ENCODE data around the gene KTI12. TPM values are rescaled to one million over a fixed set of nuclear protein-coding genes. Genes with fewer than 3 reads are reported as not detected.

Gene KTI12
- total and polyA plus RNA-seq, 7 donors = 4.9 to 15.0 (median 9.6) TPM

DNA sequence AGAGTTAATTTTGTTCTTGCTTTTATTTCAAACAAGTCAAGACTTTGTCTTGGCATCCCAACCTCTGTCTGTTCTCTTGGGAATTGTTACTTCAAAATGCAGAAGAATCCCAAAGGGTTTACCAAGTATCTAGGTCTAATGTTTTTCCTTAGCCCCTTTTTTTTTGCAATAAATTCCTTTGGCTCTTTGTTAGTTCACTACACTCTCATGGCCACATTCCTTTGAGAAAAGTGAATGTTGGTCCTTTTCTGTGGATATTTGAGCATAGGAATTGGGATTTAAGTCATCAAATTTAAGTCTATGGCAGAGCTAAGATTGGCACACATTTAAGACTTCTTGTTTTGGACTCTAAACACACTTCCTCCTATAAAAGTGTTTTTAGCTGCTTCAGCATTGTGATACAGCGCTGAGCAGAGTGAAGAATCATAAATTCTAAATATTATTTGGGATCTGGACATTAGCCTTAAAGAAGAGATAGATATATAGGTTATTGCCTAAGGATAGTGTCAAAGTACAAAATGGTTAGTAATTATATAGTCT is 24.3 kb upstream of the KTI12 start:
- peaks cover 3 to 21% (median 16%) of the 10 kb centered on the region in 4 donors for H3K36me3 ChIP-seq
- peaks cover 0 to 46% (median 33%) of the 10 kb centered on the region in 4 donors for H3K4me1 ChIP-seq
- H3K4me3 ChIP-seq = no peak overlapping the region
- WGBS, 2 donors = 70 to 81% methylated on average over 1 of the region's 1 CpG
- H3K27me3 ChIP-seq = no peaks in the 10 kb centered on the region
- H3K9me3 ChIP-seq = no peaks in the 10 kb centered on the region
- TF ChIP-seq EP300 (IDR thresholded peaks at IDR 0.05) = no peak
- TF ChIP-seq, protein P1, sequence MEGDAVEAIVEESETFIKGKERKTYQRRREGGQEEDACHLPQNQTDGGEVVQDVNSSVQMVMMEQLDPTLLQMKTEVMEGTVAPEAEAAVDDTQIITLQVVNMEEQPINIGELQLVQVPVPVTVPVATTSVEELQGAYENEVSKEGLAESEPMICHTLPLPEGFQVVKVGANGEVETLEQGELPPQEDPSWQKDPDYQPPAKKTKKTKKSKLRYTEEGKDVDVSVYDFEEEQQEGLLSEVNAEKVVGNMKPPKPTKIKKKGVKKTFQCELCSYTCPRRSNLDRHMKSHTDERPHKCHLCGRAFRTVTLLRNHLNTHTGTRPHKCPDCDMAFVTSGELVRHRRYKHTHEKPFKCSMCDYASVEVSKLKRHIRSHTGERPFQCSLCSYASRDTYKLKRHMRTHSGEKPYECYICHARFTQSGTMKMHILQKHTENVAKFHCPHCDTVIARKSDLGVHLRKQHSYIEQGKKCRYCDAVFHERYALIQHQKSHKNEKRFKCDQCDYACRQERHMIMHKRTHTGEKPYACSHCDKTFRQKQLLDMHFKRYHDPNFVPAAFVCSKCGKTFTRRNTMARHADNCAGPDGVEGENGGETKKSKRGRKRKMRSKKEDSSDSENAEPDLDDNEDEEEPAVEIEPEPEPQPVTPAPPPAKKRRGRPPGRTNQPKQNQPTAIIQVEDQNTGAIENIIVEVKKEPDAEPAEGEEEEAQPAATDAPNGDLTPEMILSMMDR (IDR thresholded peaks at IDR 0.05) = no peak
- TF ChIP-seq POLR2AphosphoS5 (IDR thresholded peaks at IDR 0.05) = no peak
- TF ChIP-seq POLR2A (IDR thresholded peaks at IDR 0.05) = no peak
- H3K27ac ChIP-seq = peak overlapping the region in 2 of 4 donors; percentile 88
- intact Hi-C loops (cut with DNase I) = loop anchor here (5.0 to 10.0 kb wide), 2 partner anchors 84 to 237 kb away; partner anchors contain the start of gene ZFYVE9
- DNase-seq = no peak

DNA sequence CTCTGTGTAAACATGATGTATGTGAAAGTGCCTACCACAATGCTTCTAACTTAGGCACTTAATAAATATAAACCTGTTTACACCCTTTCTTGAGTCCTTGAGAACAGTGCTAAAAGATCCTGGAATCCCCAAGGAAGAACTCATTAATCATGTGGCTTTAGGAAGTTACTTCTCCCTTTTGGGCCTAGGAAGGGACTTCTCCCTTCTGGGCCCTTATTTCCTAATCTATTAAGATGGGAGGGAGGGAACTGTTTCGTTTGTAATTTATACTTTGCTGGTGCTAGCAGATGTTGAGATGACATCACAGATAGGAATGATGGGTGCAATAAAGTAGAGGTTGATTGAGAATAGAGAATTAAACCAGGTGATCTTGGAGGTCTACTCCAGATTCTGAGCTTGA is 23.6 kb upstream of the KTI12 start:
- Histone ChIP-seq H3K27ac (peak overlapping the region in 3 of 4 donors; percentile 88 to 94 (median 88)), H3K27me3 (no peaks in the 10 kb centered on the region), H3K4me3 (peak overlapping the region; percentile 77 to 96 (median 83)), H3K9me3 (no peaks in the 10 kb centered on the region), H3K36me3 (peaks cover 3 to 21% (median 12%) of the 10 kb centered on the region in 4 donors), H3K4me1 (peaks cover 0 to 46% (median 33%) of the 10 kb centered on the region in 4 donors)
- 4 to 9% methylated on average over 1 of the region's 1 CpG for WGBS, 2 donors
- TF ChIP-seq, protein P1 (IDR thresholded peaks at IDR 0.05) = no peak
- TF ChIP-seq POLR2A (IDR thresholded peaks at IDR 0.05) = no peak
- no peak for TF ChIP-seq EP300 (IDR thresholded peaks at IDR 0.05)
- no peak for TF ChIP-seq POLR2AphosphoS5 (IDR thresholded peaks at IDR 0.05)
- DNase-seq = no peak
- intact Hi-C loops (cut with DNase I) = loop anchor here (5.0 to 10.0 kb wide), 2 partner anchors 85 to 238 kb away; partner anchors contain the start of gene ZFYVE9

DNA sequence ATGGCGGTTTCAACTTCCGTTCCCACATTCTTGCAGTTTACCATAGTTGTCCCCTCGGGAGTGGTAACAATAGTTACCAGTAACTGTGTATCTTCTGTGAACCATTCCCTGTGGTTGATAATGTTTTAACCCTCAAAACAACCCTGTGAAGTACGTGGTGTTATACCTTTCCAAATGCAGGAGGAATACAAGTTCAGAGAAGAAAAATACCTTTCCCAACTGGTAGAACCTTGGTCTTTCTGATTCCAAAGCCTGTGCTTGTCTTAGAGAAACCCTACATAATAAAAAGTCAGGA is 23.3 kb upstream of the KTI12 start:
- Histone ChIP-seq H3K4me3 (peak overlapping the region; percentile 77 to 96 (median 83)), H3K27me3 (no peaks in the 10 kb centered on the region), H3K36me3 (peaks cover 3 to 24% (median 12%) of the 10 kb centered on the region in 4 donors), H3K4me1 (peaks cover 0 to 46% (median 33%) of the 10 kb centered on the region in 4 donors), H3K9me3 (no peaks in the 10 kb centered on the region), H3K27ac (peak overlapping the region; percentile 88 to 94 (median 88))
- intact Hi-C loops (cut with DNase I) = loop anchor here (5.0 to 10.0 kb wide), 2 partner anchors 85 to 238 kb away; partner anchors contain the start of gene ZFYVE9
- TF ChIP-seq POLR2A (IDR thresholded peaks at IDR 0.05) = no peak
- DNase-seq = no peak
- 0% methylated on average over 4 of the region's 4 CpGs for WGBS, 2 donors

DNA sequence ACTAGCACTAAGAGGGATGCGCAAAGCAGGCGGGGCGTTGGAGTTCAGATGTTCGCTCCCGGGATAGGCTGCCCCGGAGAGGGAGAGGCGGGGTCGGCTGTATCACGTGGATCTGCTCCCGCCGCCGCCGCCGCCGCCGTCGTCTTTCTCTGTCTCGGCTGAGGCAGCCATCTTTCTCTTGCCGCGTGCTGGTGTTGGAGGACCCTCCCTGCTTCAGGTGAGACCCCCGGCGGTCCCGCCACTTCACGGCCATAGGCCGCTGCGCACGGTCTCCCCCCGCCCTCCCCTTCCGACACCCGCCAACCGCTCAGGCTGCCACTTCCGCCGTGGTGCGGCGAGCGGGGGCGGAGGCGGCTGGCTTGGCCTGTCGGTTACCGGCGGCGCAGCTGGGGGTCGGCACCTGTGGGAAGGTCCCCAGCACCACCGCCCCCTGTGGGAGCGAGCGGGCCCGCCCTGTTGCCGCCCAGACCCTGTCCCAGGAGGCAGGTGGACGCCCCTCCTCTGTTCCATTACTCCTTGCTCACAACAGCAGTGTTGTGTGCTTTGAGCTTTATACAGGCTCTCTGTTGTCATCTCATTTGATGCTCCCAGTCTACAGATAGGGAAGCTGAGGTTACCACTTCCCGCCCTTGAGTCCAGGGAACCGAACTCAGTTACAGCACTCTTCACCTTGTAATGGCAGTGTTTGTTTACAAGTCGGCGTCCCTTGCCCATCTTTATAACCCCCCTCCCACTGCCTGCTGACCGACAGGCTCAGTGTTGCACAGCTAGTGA is 22.7 kb upstream of the KTI12 start, which contains the start of gene BTF3L4:
BTF3L4 (plus strand) TSS at position 133 of the 774 bp plus-strand sequence. CDS start 3,553 bp downstream, outside the sequence.
- DNase-seq = peak; percentile 98
- Histone ChIP-seq H3K9me3 (no peaks in the 10 kb centered on the region), H3K4me3 (peak within 1 kb of the TSS; percentile 77 to 96 (median 83)), H3K36me3 (peaks cover 3 to 24% (median 12%) of the 10 kb centered on the region in 4 donors), H3K27me3 (no peaks in the 10 kb centered on the region), H3K27ac (peak within 1 kb of the TSS; percentile 88 to 94 (median 88)), H3K4me1 (peaks cover 0 to 46% (median 33%) of the 10 kb centered on the region in 4 donors)
- intact Hi-C loops (cut with DNase I) = loop anchor here (5.0 to 10.0 kb wide), 2 partner anchors 86 to 238 kb away; partner anchors contain the start of gene ZFYVE9
- WGBS, 2 donors = 0% methylated on average over 54 of the region's 54 CpGs
- TF ChIP-seq, protein P1 (IDR thresholded peaks at IDR 0.05) = no peak
- TF ChIP-seq POLR2A (IDR thresholded peaks at IDR 0.05) (peak; percentile 25 to 69), POLR2AphosphoS5 (IDR thresholded peaks at IDR 0.05) (peak; percentile 68 to 94 (median 78))

DNA sequence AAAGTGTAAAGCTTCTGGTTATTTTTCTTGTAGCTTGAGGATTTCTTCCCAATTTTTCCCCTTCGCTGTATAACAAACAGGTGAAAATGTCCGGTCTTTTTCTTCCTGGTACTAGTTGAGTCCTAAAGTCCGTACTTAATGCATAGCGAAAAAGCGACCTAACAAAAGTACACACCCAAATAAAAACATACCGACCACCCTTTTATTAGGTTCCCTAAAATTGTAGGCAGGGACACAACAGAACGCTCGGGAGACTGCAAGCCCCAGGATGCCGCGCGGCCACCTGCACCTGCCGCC is 22.2 kb upstream of the KTI12 start:
- peak overlapping the region; percentile 88 to 94 (median 88) for H3K27ac ChIP-seq
- H3K9me3 ChIP-seq = no peaks in the 10 kb centered on the region
- H3K36me3 ChIP-seq = peaks cover 1 to 19% (median 9%) of the 10 kb centered on the region in 4 donors
- no peak for DNase-seq
- peaks cover 0 to 46% (median 33%) of the 10 kb centered on the region in 4 donors for H3K4me1 ChIP-seq
- intact Hi-C loops (cut with DNase I) = loop anchor here (1.0 to 10.0 kb wide), 3 partner anchors 23 to 239 kb away; partner anchors contain the start of genes KTI12 and ZFYVE9
- H3K27me3 ChIP-seq = no peaks in the 10 kb centered on the region
- WGBS, 2 donors = 0 to 1% methylated on average over 12 of the region's 12 CpGs
- H3K4me3 ChIP-seq = peak overlapping the region; percentile 77 to 96 (median 83)
- TF ChIP-seq, protein P1 (IDR thresholded peaks at IDR 0.05) = no peak
- TF ChIP-seq POLR2AphosphoS5 (IDR thresholded peaks at IDR 0.05) = no peak
- no peak for TF ChIP-seq EP300 (IDR thresholded peaks at IDR 0.05)
- TF ChIP-seq POLR2A (IDR thresholded peaks at IDR 0.05) = no peak
